ENCODE measurements around the gene USP7. TPM values are rescaled to one million over a fixed set of nuclear protein-coding genes. Genes with fewer than 3 reads are reported as not detected.

Gene USP7
- total RNA-seq, 4 donors from 2014 or later, result 125 to 139 (median 130) TPM

DNA sequence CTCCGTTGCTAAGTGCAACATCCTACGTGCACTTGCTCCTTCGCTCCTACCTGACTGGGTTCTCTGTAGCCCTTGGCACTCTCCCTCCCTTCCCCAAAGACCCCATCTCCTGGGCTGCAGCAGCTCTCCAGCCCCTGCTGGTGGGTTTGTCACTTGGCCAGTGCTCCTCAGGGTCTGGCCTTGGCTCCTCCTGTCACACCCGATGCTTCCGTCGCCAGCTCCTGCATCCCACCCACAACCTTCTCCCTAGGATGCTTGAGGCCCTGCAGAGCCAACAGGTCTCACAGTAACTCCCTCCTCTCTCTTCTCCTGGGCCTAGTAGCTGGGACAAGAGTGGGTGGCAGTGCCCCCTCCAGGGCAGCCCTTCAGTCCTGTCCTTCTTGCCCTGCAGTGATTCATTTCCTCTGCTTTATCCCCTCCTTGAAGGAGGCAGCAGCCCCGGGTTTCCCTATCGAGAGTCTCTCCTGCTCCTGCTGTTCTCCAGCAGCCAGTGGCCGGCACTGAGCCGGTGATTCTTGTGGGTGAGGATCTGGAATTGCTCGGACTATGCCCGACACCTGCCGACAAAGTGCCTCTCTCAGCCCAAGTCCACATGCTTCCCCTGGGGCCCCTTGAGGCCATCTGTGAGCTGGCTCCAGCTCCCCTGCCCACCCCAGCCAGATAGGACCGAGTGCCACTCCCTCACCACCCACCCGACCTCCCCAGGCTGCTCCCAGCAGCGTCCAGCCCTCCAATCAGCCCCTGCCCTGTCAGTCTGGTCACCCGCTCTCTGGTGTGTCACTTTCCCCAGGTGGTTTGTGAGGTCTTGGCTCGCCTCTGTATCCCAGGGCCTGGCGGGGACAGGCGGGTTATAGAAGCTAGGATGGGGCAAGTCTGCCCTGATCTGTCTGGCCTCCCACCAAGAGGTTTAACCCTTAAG is 77.8 kb downstream of the USP7 start:
- TF ChIP-seq POLR2A (IDR thresholded peaks at IDR 0.05) (no peak), CTCF (IDR thresholded peaks at IDR 0.05) (peak in 1 of 6 experiments; percentile 4)
- Histone ChIP-seq H3K27ac (peak overlapping the region in 1 of 4 donors; percentile 57), H3K36me3 (peaks cover 0 to 10% (median 0%) of the 10 kb centered on the region in 3 donors), H3K9me3 (no peaks in the 10 kb centered on the region), H3K27me3 (no peaks in the 10 kb centered on the region), H3K4me1 (peaks cover 0 to 28% (median 4%) of the 10 kb centered on the region in 4 donors), H3K4me3 (no peak overlapping the region)
- peak in 2 of 3 donors; percentile 72 to 79 for DNase-seq

DNA sequence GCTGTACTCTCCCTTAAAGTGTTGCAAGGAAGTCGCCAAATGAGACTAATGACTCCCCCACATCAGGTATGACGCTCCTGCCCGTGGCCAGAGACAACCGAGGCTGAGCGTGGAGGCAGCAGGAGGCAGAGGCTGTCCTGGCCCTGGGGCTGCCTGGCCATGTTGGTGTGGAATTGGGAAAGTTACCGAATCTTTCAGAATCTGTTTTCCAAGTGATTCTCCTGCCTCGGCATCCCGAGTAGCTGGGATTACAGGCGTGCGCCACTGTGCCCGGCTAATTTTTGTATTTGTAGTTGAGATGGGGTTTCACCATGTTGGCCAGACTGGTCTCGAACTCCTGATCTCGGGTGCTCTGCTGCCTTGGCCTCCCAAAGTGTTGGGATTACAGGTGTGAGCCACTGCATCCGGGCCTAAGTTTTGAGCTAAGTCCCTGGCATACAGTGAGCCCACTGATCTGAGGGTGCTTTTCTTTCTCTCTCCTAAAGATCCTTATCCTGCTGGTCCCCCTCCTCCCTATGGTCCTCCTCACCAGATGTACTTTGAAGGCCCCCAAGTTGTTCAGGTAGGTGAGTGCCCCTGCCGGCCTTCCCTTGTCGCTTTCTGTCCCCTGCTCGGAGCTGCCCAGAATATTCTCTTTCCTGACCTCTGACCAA is 80.9 kb downstream of the USP7 start:
- peak in 1 of 3 donors; percentile 25 for DNase-seq
- Histone ChIP-seq H3K9me3 (no peaks in the 10 kb centered on the region), H3K27ac (no peak overlapping the region), H3K4me1 (peaks cover 0 to 37% (median 5%) of the 10 kb centered on the region in 4 donors), H3K36me3 (no peaks in the 10 kb centered on the region), H3K4me3 (no peak overlapping the region), H3K27me3 (no peaks in the 10 kb centered on the region)
- TF ChIP-seq CTCF (IDR thresholded peaks at IDR 0.05) (no peak), POLR2A (IDR thresholded peaks at IDR 0.05) (no peak)

- peak in 1 of 3 donors; percentile 37 for DNase-seq
- peaks cover 0 to 37% (median 5%) of the 10 kb centered on the region in 4 donors for H3K4me1 ChIP-seq
- H3K27me3 ChIP-seq, result no peaks in the 10 kb centered on the region
- H3K36me3 ChIP-seq, result no peaks in the 10 kb centered on the region
- H3K27ac ChIP-seq, result no peak within 1 kb of the TSS
- TF ChIP-seq CTCF (IDR thresholded peaks at IDR 0.05), result no peak
- no peaks in the 10 kb centered on the region for H3K9me3 ChIP-seq
- H3K4me3 ChIP-seq, result no peak within 1 kb of the TSS
These were observed 81.6 kb downstream of the USP7 start, which contains the start of gene LITAFD for GRCh38 chr16:8882041-8882617. LITAFD (plus strand) TSS chr16:8882351; CDS start chr16:8884356, 2,005 bp downstream.

- H3K27me3 ChIP-seq, result no peaks in the 10 kb centered on the region
- DNase-seq, result no peak
- no peaks in the 10 kb centered on the region for H3K9me3 ChIP-seq
- H3K4me3 ChIP-seq, result no peak overlapping the region
- no peak overlapping the region for H3K27ac ChIP-seq
- no peaks in the 10 kb centered on the region for H3K36me3 ChIP-seq
- no peak for TF ChIP-seq CTCF (IDR thresholded peaks at IDR 0.05)
- no peak for TF ChIP-seq POLR2A (IDR thresholded peaks at IDR 0.05)
- H3K4me1 ChIP-seq, result peaks cover 0 to 30% (median 5%) of the 10 kb centered on the region in 4 donors
These were observed 82.7 kb downstream of the USP7 start for GRCh38 chr16:8880839-8881510.

DNA sequence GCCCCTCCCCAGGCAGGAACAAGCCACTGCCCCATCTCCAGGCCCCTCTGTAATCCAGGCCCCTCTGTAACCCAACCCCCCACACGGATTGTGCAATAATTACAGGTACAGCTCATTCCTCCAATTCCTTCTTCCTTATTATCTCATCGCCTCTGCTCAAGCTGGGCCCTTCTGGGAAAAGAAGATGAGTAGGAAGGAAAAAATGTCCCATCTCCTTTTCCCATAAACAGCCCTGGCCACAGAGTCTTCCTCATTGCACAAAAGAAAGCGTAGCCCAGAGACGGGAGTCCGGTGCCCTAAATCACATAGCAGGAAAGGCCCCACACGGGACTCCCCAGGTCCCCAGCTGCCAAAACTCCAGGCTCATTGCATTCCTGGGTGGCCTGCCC is 85.2 kb downstream of the USP7 start:
- peaks cover 0 to 9% (median 2%) of the 10 kb centered on the region in 4 donors for H3K4me1 ChIP-seq
- H3K36me3 ChIP-seq, result no peaks in the 10 kb centered on the region
- H3K9me3 ChIP-seq, result no peaks in the 10 kb centered on the region
- H3K4me3 ChIP-seq, result no peak overlapping the region
- peak overlapping the region in 1 of 4 donors; percentile 22 for H3K27ac ChIP-seq
- no peak for TF ChIP-seq CTCF (IDR thresholded peaks at IDR 0.05)
- no peak for TF ChIP-seq POLR2A (IDR thresholded peaks at IDR 0.05)
- no peaks in the 10 kb centered on the region for H3K27me3 ChIP-seq
- no peak for DNase-seq

All from Peyer's patch (tissue), 4 donors.